SU-DHL-6 (cell line): ENCODE results near the gene HNRNPLL.
A peak's percentile ranks its signal among the peaks of the same experiment; 100 is the strongest.

ENCODE experiments used
- CTCF ChIP-seq: fragments of 200-600 bp; sonication (generic); IDR thresholded peaks from one replicate; pipeline ENCODE4 v1.5.1; 2017; ENCODE audit warnings: antibody characterized with exemption, mild to moderate bottlenecking, low read length, moderate library complexity; ENCODE audit not compliant: insufficient read depth, poor library complexity, severe bottlenecking
- EZH2phosphoT487 ChIP-seq: fragments of 200-600 bp; sonication (generic), shearing (Covaris generic); conservative IDR thresholded peaks from 2 replicates; pipeline ENCODE4 v1.6.1; 2018; ENCODE audit warnings: mild to moderate bottlenecking, antibody characterized with exemption, low read length, moderate library complexity, mixed read lengths

GRCh38 chr2:38603402-38604290 is 918 bp upstream of the HNRNPLL start:
- peak; percentile 87 for TF ChIP-seq CTCF
- no peak for TF ChIP-seq EZH2phosphoT487
